K562 (cell line): Measurements from ENCODE around the gene ELF2. TPM values are rescaled to one million over a fixed set of nuclear protein-coding genes. Genes with fewer than 3 reads are reported as not detected.

Experiments used
- ATF1 ChIP-seq, 2 experiments: fragments of 450-650 bp in 1 of 2; IDR thresholded peaks; 2 replicates each; pipeline ENCODE4 v1.6.1; 2016; ENCODE audit warnings: missing compliant biosample characterization in 1 of 2, missing genetic modification characterization in 1 of 2
- ATF2 ChIP-seq: sonication (generic); formaldehyde crosslinking; IDR thresholded peaks from 2 replicates; pipeline ENCODE4 v1.8.1; 2022; ENCODE audit warnings: missing genetic modification reagents
- BMI1 ChIP-seq: fragments of 150-350 bp; IDR thresholded peaks from 2 replicates; pipeline ENCODE4 v1.6.1; 2014; ENCODE audit warnings: low read length
- FOXJ2 ChIP-seq: fragments of 200-800 bp; sonication (Bioruptor generic); IDR thresholded peaks from 2 replicates; pipeline ENCODE4 v1.6.1; 2016; ENCODE audit warnings: missing genetic modification characterization, missing compliant biosample characterization
- HNRNPK ChIP-seq: fragments of 200-400 bp; formaldehyde crosslinking; IDR thresholded peaks from one replicate; pipeline ENCODE4 v1.6.1; 2018; ENCODE audit warnings: mild to moderate bottlenecking, low read depth, low read length; ENCODE audit not compliant: poor library complexity, severe bottlenecking
- HOXB6 ChIP-seq: fragments of 250-450 bp; sonication (Bioruptor Pico); IDR thresholded peaks from 2 replicates; pipeline ENCODE4 v1.5.1; 2022; ENCODE audit warnings: mild to moderate bottlenecking, borderline replicate concordance
- KAT2B ChIP-seq: IDR thresholded peaks from one replicate; pipeline ENCODE4 v1.6.1; 2012; ENCODE audit warnings: low read depth, mild to moderate bottlenecking, control low read depth, inconsistent platforms, low read length, moderate library complexity
- MNT ChIP-seq, 2 experiments: fragments of 450-650 bp; conservative IDR thresholded peaks; 2 replicates each; pipeline ENCODE4 v1.6.1; 2017; ENCODE audit warnings: mild to moderate bottlenecking in 2 of 2, moderate library complexity in 2 of 2
- MXI1 ChIP-seq: IDR thresholded peaks from 2 replicates; pipeline ENCODE4 v1.6.1; 2011; ENCODE audit warnings: low read depth, mild to moderate bottlenecking, improper control_type of control experiment, low read length
- NR3C1 ChIP-seq: sonication (generic); formaldehyde crosslinking; IDR thresholded peaks from 2 replicates; pipeline ENCODE4 v1.8.1; 2022; ENCODE audit warnings: missing genetic modification reagents
- POLR2AphosphoS2 ChIP-seq: IDR thresholded peaks from 2 replicates; pipeline ENCODE4 v1.6.1; 2012; ENCODE audit warnings: low read length, improper control_type of control experiment
- POLR2G ChIP-seq: fragments of 200-400 bp; formaldehyde crosslinking; IDR thresholded peaks from 2 replicates; pipeline ENCODE4 v1.6.1; 2017; ENCODE audit warnings: low read depth, mild to moderate bottlenecking, antibody characterized with exemption, low read length, moderate library complexity
- SIX5 ChIP-seq, 2 experiments: IDR thresholded peaks; 2 replicates each; pipeline ENCODE4 v1.6.1; 2011; ENCODE audit warnings: low read length in 2 of 2, borderline replicate concordance in 1 of 2, low read depth in 1 of 2, mild to moderate bottlenecking in 1 of 2, moderate library complexity in 1 of 2; ENCODE audit not compliant: insufficient read depth in 1 of 2
- SNIP1 ChIP-seq: fragments of 450-650 bp; IDR thresholded peaks from 2 replicates; pipeline ENCODE4 v1.7.1; 2017; ENCODE audit warnings: low read depth, mild to moderate bottlenecking
- STAT5B ChIP-seq: fragments of 250-450 bp; sonication (Bioruptor Pico); IDR thresholded peaks from 2 replicates; pipeline ENCODE4 v1.8.0; 2021; ENCODE audit warnings: mild to moderate bottlenecking, inconsistent platforms
- ZNF395 ChIP-seq: fragments of 200-800 bp; sonication (Bioruptor generic); IDR thresholded peaks from 2 replicates; pipeline ENCODE4 v1.6.1; 2017; ENCODE audit warnings: missing genetic modification characterization, missing compliant biosample characterization
- polyA plus RNA-seq, 8 experiments: library from polyadenylated mRNA; depleted of rRNA in 4 of 8; stranded (reverse) in 5 of 8; unstranded in 3 of 8; fragments of >200 nt; fragmentation: Nextera tagmentation in 2 of 8; fragmentation: Illumina TruSeq in 1 of 8; extraction: Ambion mirVana in 2 of 8; extraction: Trizol in 1 of 8; gene quantifications; 2 replicates each; pipeline versions ENCODE4 v1.2.1 to v1.2.3, GENCODE V29; 2011 to 2014; ENCODE audit warnings: inconsistent platforms in 1 of 8, missing spikeins in 1 of 8
- total RNA-seq, 7 experiments: library from RNA; depleted of rRNA in 6 of 7; stranded (reverse); fragments of >200 nt in 6 of 7; fragmentation: Illumina TruSeq in 2 of 7; extraction: Trizol in 2 of 7; gene quantifications; 2 replicates each; pipeline versions ENCODE4 v1.2.1 to v1.2.3, GENCODE V29; 2011 to 2021; ENCODE audit warnings: low replicate concordance in 1 of 7
- TF ChIP-seq, protein P1 (sequence below): fragments of 450-650 bp; IDR thresholded peaks from 2 replicates; pipeline ENCODE4 v1.6.1; 2016
- TF ChIP-seq, protein P2 (sequence below): fragments of 250-450 bp; sonication (Bioruptor Pico); IDR thresholded peaks from 2 replicates; pipeline ENCODE4 v1.8.0; 2022; ENCODE audit warnings: inconsistent platforms
- TF ChIP-seq, protein P3 (sequence below): fragments of 450-650 bp; IDR thresholded peaks from 2 replicates; pipeline ENCODE4 v1.6.1; 2016; ENCODE audit warnings: low read depth, mild to moderate bottlenecking, moderate library complexity

The ELF2 gene
- total and polyA plus RNA-seq, 9 of the 15 experiments (the other 6 are each of a cell fraction or from before 2014, with no cell fraction given) = 9.4 to 58.7 (median 41.6) TPM

DNA sequence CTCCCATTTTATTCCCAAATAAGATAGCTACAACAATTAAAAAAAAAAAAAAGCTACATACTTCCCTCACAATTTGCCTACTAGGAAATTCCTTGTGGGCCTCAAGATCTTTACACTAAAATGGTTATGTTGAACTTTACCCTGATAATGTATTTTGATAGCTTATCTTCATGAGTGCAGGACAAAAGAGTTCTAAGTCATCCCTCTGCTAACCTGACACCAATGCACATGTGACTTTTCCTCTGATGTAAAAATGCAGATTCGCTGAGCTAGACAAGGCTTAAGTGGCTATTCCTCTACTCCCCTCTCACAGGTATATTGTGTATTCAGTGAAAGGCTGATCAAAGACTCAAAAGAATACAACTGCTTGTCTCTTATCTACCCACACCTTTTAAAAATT lies 22.5 kb downstream of the ELF2 start (continued):
- no peak for TF ChIP-seq SNIP1
- TF ChIP-seq SIX5 (IDR thresholded peaks at IDR 0.05; ENCODE audit: borderline replicate concordance in 1 of 2, insufficient read depth in 1 of 2, low read depth in 1 of 2, low read length in 2 of 2) = no peak
- TF ChIP-seq POLR2G = no peak
- TF ChIP-seq NR3C1 = no peak
- TF ChIP-seq HNRNPK = no peak
- TF ChIP-seq, protein P1, sequence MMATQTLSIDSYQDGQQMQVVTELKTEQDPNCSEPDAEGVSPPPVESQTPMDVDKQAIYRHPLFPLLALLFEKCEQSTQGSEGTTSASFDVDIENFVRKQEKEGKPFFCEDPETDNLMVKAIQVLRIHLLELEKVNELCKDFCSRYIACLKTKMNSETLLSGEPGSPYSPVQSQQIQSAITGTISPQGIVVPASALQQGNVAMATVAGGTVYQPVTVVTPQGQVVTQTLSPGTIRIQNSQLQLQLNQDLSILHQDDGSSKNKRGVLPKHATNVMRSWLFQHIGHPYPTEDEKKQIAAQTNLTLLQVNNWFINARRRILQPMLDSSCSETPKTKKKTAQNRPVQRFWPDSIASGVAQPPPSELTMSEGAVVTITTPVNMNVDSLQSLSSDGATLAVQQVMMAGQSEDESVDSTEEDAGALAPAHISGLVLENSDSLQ = no peak
- TF ChIP-seq BMI1 = no peak
- TF ChIP-seq MXI1 = no peak
- no peak for TF ChIP-seq ATF1 (CRISPR knock-in tag; IDR thresholded peaks at IDR 0.05)
- TF ChIP-seq ATF1 (tag; IDR thresholded peaks at IDR 0.05) = peak; percentile 29; the same call in 1 of the 2 replicates
- no peak for TF ChIP-seq HOXB6
- TF ChIP-seq FOXJ2 = no peak
- TF ChIP-seq ZNF395 (CRISPR knock-in tag) = no peak
- TF ChIP-seq, protein P2, sequence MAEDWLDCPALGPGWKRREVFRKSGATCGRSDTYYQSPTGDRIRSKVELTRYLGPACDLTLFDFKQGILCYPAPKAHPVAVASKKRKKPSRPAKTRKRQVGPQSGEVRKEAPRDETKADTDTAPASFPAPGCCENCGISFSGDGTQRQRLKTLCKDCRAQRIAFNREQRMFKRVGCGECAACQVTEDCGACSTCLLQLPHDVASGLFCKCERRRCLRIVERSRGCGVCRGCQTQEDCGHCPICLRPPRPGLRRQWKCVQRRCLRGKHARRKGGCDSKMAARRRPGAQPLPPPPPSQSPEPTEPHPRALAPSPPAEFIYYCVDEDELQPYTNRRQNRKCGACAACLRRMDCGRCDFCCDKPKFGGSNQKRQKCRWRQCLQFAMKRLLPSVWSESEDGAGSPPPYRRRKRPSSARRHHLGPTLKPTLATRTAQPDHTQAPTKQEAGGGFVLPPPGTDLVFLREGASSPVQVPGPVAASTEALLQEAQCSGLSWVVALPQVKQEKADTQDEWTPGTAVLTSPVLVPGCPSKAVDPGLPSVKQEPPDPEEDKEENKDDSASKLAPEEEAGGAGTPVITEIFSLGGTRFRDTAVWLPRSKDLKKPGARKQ = no peak
- TF ChIP-seq MNT (conservative IDR thresholded peaks at IDR 0.05) = peak in 1 of 2 experiments; percentile 48; a peak in 1 of 4 replicates
- no peak for TF ChIP-seq ATF2 (CRISPR knock-in tag)
- no peak for TF ChIP-seq STAT5B (CRISPR knock-in tag)
- TF ChIP-seq KAT2B = no peak
- TF ChIP-seq, protein P3, sequence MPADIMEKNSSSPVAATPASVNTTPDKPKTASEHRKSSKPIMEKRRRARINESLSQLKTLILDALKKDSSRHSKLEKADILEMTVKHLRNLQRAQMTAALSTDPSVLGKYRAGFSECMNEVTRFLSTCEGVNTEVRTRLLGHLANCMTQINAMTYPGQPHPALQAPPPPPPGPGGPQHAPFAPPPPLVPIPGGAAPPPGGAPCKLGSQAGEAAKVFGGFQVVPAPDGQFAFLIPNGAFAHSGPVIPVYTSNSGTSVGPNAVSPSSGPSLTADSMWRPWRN = no peak
- TF ChIP-seq POLR2AphosphoS2 = no peak
